ENCODE data around the gene RFNG. TPM values are rescaled to one million over a fixed set of nuclear protein-coding genes. Genes with fewer than 3 reads are reported as not detected.

The RFNG gene
- total and polyA plus RNA-seq, 2 of the 13 experiments (the other 11 are each of a cell fraction or from before 2014, with no cell fraction given), result 61.4 to 64.0 TPM

GRCh38 chr17:82060001-82060380, 8.4 kb upstream of the RFNG start (continued):
- no peak for TF ChIP-seq ATF2 (CRISPR knock-in tag; IDR thresholded peaks at IDR 0.05)
- no peak for TF ChIP-seq ZNF503 (CRISPR knock-in tag; IDR thresholded peaks at IDR 0.05)
- TF ChIP-seq ESRRA (CRISPR knock-in tag; IDR thresholded peaks at IDR 0.05; ENCODE audit: low read depth), result no peak
- no peak for TF ChIP-seq YEATS4 (CRISPR knock-in tag; IDR thresholded peaks at IDR 0.05; ENCODE audit: borderline replicate concordance)
- no peak for TF ChIP-seq WIZ (CRISPR knock-in tag; IDR thresholded peaks at IDR 0.05)
- TF ChIP-seq ZBTB14 (CRISPR knock-in tag; IDR thresholded peaks at IDR 0.05), result no peak
- no peak; the same call in 1 of the 2 replicates for TF ChIP-seq ZNF891 (CRISPR knock-in tag; IDR thresholded peaks at IDR 0.05)
- TF ChIP-seq TERF1 (CRISPR knock-in tag; IDR thresholded peaks at IDR 0.05), result no peak
- TF ChIP-seq ZNF251 (CRISPR knock-in tag; IDR thresholded peaks at IDR 0.05), result no peak
- TF ChIP-seq NR2F1 (CRISPR knock-in tag; IDR thresholded peaks at IDR 0.05), result no peak
- no peak for TF ChIP-seq EHMT2 (IDR thresholded peaks at IDR 0.05; ENCODE audit: borderline replicate concordance, low read depth, low read length)
- TF ChIP-seq HOMEZ (CRISPR knock-in tag; IDR thresholded peaks at IDR 0.05; ENCODE audit: low read depth), result no peak
- TF ChIP-seq MED8 (CRISPR knock-in tag; IDR thresholded peaks at IDR 0.05; ENCODE audit: insufficient replicate concordance), result no peak
- no peak for TF ChIP-seq ZNF329 (CRISPR knock-in tag; IDR thresholded peaks at IDR 0.05; ENCODE audit: low read depth)
- TF ChIP-seq ZSCAN22 (CRISPR knock-in tag; IDR thresholded peaks at IDR 0.05), result no peak
- no peak for TF ChIP-seq PHF5A (CRISPR knock-in tag; IDR thresholded peaks at IDR 0.05; ENCODE audit: low read depth, unreplicated experiment)
- no peak for TF ChIP-seq ZSCAN5A (CRISPR knock-in tag; IDR thresholded peaks at IDR 0.05; ENCODE audit: borderline replicate concordance)
- no peak for TF ChIP-seq DMTF1 (CRISPR knock-in tag; IDR thresholded peaks at IDR 0.05)
- TF ChIP-seq ATF1 (CRISPR knock-in tag; IDR thresholded peaks at IDR 0.05), result no peak
